Activated T-cell treated with anti-CD3 and anti-CD28 coated beads for 4 hours (primary cell): ENCODE results near the gene CTPS1.

Experiments used
- DNase-seq: peaks from one replicate; pipeline ENCODE4 v3.0.0-alpha.2; 2020

The CTPS1 gene

DNA sequence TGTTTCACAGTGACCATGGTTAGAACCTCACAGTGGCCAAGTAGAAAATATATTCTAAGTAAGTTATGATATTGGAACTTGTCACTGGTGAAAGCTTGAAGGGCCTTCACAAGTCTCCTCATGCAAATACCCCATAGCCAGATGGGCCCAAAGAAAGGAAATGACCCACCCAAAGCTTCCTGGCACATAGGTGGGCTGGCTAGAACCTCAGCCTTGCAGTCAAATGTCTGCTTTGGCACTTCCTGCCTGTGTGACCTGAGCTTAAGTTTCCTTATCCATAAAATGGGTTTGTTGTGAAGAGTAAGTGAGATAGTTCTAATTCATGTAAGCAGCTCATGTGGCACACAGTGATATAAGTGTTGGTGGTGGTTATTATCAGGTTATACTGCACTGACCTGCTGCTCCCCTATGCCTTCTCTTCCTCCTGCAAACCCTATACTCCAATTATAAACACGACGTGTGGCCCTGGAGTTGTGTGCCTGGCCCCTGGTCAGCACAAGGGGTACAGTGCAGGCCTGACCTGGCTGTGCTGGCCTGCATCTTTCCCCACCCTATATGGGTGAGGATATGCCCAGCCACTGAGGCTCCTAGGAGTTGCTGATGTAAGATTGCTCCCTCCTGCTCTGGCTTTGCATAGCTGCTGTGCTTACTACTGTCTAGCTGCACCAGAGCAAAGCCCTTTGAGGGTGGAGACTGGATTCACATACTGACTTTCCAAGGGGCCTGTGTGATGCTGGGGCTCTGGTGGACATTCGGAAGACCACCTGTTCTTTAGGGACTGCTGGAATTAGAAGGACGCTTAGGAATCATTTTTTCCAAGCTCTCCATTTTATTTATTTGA, 46.7 kb downstream of the CTPS1 start:
- DNase-seq = no peak

DNA sequence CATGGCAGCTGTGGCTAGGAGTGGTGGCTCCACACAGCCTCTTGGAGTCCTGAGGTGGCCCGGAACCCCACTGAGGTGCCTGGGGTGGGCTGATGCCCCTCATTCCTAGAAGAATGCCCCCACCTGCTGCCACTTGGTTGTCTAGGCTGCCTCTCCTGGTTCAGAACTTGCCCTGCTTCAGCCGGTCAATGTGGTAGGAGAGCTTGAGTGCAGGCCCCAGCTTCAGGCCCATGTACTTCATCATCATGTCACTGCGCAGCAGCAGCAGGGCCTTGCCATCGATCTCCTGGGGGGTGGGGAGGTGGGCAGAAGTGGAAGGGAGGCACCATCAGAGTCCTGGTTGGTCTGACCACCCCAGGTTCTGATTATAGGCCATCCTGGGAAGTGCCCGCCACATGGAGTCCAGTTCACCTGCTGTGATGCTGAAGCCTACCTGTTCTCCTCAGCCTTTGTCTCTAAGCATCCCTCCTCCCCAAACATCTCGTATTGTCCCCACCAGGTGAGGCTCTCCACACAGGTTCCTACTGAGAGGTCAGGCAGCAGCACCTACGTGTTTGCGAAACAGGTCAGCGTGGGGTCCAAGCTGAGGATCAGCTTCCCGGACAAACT, 48.6 kb downstream of the CTPS1 start:
- DNase-seq = no peak

DNA sequence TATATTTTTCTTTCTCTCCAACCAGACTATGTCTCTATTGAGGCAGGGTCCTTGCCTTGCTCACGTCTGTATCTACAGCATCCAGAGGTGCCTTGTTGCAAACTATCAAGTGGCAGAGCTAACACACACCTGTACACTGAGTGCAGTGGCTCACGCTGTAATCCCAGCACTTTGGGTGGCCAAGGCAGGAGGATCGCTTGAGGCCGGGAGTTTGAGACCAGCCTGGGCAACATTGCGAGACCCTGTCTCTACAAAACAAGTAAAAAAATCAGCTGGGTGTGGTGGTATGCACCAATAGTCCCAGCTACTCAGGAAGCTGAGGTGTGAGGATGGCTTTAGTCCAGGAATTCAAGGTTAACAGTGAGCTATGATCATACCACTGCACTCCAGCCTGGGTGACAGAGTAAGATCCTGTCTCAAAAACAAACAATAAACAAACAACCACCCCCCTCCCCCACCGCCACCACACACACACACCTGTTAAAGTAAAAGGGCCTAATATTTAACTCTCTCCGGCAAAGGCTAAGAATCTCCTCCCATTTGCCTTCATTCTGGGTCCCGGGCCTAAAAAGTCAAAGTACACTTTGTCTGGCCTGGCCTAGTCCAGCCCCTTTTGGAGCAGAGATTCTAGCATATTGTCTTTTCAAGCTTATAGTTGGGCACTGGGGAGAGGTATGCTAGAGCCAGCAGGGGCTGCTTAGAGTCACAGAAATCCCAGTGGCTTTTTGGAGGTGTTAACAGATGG, 51.5 kb downstream of the CTPS1 start:
- DNase-seq = no peak

DNA sequence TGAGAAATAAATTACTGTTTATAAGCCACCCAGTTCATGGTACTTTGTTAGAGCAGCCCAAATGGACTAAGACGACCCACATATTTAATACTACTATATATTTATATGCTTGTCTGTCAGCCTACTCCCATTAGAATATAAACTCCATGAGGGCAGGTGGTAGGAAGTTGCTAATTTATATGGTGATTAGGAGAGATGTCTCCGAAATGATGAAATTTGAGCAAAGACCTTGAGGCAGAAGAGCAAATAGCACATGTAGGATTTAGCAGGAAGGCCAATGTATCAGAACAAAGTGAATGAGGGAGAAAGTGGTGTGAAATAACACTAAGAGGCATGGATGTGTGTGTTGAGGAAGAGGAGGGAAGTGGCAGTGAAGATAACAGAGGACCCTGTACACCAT, 52.7 kb downstream of the CTPS1 start:
- DNase-seq = no peak

DNA sequence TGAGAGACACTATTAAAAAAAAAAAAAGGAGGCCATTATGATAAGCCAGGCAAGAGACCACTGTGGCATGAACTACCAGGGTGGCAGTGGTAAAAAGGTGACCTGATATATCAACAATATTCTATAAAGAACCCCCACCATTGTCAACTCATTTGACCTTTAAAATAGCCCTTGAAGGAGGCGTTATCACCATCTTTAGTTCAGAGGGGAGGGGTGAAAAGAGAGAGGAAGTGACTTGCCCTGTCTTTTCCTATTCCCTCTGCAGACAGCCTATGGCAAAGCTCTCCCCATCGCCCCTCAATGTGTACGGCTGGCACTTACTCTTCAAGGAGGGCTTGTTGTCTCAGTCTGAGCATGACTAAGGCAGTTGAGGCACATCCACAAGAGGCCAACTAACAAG, 53.8 kb downstream of the CTPS1 start:
- DNase-seq = no peak

DNA sequence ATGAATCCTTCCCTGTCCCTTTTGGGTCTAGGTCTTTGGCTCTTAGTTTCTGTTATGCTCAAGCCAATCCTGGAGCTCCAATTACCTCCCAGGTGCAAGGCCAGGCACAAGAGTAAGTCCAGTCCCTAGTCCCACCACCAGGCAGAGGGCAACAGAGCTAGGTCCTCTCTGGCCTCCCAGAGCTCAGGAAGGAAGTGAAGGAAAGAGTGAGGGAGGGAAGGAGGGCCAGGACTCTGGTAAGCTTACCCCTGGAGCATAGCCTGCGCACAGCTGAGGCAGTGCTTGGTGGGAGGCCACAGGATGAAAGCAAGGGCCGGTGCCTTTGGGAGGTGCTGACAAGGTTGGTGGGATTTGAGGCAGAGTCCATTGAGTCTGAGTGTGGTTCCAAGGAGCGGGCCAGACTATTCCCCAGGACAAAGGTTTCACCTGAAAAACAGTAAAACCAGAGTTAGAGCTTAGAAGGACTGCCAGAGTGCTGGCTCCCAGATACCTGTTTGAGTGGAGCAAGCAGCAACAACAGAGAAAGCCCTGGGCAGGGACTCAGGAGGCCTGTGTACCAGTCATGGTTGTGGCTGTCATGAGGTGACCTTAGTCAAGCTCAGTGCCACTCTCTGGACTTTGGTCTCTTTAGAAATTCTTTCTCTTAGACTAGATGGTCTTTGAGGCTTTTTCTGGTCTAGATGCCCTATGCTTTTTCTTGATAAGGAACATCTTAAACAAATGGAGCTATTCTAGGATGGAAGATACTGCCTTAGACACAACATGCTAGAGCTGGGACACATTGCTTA, 57.8 kb downstream of the CTPS1 start:
- no peak for DNase-seq

DNA sequence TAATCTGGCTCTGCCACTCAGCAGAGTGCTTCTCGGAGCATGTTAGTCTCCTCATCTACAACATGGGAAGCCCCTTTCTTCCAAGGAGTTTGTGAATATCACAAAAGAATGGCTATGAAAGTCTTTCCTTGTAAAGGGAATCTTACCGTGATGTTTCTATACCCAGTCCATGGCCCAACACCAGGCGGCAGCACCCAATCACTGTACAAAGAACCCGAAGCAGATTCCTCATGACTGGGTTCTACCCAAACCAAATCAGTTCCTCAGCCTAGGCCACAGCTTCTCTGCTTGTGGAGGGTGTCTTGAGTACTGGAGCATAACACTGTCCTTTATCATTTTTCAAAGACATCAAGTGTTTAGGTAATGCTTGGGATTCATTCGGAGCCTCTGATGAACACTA, 58.6 kb downstream of the CTPS1 start:
- no peak for DNase-seq

DNA sequence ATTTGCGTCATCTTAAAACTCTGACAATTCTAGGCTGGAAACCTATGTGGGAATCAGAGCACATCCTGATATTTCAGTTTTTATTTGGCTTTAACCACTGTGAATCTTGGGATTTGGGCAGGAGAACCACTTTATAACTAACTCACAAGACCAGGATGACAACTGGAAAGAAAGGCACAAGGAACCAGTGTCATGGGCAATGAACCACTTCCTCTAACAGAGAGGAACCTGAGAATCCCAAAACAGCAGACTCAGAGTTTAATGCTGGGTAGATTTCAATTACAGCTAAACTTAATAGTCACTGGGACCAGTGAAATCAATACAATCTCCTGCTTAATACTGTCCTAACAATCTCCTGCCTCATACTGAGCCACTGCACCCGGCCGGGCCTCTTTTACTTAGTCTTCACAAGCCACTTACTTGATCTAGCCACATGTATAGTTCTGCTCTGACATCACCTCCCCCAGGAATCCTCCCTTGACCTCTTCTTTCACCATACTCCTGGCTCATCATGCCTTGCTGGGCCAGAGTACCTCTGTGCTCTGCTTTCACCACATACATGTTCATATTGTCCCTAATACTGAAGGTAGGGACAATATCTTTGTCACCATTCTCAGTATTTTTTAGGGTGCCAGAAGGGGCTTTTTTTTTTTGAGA, 62.2 kb downstream of the CTPS1 start:
- DNase-seq = no peak

DNA sequence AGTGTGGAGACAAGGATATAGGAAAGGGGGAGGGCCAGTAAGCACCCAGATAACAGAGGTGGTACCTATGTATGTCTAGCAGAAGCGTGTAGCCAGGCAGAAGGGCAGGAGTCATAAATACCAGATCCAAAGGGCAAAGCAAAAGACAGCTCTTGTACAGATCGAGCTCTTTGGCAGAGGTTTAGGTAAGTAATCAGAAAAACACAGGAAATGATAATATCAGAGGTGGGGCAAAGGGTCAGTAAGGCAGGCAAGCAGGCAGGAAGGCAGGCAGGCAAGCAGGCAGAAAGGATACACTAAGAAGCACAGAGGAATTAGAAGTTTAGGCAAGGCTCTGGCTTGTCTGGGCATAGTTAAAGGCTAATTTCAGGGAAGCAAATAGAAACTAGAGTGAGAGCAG, 64.7 kb downstream of the CTPS1 start:
- DNase-seq = no peak

DNA sequence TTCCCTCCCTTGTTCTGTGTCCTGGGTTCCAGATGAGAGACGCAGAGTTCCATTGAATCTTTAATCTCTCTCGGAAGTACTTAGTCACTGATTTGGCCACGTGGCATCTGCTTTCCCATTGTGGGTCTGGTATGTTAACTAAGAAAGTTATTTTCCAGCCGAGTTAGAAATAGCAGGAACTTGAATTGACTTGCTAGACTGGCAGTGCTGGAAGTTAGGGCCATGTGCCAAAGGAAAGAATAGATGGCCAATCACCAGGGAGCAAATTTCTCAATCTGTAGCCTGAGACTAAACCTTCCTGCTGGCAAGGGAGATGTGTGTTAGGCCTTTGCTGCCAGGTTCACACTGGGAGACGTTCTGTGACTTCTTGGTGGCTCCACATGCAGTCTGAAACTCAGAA, 66.2 kb downstream of the CTPS1 start:
- no peak for DNase-seq

DNA sequence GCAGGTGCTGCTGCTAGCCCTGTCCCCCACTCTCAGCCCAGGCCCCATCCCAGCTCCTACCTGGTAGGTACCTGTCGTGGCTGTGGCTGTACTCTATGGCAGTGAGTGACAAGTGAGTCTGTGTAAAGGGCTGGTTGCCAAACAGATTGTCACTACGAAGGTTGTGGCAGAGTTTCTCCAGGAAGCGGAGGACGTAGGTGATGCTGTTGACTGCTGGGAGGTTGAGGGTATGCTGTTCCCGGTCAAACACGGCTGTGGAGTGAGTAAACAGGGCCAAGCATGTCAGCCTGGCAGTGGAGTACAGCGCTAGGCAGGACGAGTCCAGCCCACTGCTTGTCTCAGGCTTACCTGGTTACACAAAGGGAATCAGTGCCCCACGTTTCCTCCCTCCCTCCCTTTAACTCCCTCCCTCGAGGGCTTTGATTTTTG, 66.9 kb downstream of the CTPS1 start:
- no peak for DNase-seq

DNA sequence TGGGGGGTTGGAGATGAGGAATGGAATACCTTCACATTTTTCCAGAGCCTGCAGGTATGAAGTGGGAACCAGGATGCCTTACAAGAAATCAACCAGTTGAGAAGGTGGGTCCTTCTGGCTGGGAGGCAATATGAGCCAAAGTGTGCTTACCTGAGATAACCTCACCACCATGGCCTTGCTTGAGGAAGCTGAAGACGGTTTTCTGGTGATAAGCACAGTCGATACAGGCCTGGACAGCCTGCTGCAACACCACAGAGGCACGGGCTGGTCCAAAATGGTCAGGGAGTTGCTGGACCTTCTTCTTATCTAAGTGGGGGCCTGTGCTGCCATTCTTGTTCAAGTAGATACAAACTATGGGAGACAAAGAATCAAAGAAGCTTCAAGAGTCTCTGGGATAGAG, 69.0 kb downstream of the CTPS1 start:
- DNase-seq = no peak

DNA sequence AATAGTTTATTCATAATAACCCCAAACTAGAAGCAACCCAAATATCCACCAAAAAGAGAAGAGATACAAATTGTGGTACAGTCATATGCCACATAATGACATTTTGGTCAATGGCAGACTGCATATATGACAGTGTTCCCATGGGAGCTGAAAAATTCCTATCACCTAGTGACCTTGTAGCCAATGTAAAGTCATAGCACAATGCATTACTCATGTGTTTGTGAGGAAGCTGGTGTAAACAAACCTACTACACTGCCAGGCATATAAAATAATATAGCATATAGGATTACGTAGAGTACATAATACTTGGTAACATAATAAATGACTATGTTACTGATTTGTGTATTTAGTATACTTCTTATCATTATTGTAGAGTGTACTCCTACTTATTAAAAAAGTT, 71.5 kb downstream of the CTPS1 start:
- no peak for DNase-seq

DNA sequence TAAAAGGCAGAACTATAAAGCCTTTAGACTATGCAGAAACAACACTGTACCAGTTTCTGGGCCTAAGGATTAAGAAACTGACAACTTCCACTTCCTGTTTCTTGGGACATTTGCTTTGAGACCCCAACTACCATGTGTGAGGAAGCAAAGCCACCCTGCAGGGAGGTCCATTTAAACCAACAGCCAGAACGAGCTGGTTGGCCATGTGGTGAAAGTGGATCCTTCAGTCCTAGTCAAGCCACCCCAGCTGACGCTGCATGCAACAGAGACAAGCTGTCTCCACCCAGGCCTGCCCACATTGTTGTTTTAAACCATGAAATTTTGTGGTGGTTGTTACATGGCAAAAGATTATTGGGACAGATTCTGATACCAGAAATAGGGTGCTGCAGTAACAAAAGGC, 73.8 kb downstream of the CTPS1 start:
- DNase-seq = no peak

DNA sequence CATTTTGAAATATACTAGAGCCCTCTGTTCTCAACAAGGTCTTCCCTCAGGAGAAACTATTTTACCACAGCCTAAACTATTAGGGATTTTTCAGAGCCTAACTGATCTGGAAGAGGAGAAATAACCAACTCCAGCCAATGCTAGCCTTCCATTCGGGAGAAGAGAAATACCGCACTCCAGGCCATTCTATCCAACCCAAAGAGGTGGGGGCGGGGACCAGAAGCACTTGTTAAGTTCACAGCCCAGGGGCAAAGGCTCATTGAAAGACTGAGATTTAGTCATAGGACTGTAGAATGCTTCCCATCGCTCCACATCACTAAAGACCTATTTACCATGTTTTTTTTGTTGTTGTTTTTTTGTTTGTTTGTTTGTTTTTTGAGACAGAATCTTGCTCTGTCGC, 77.4 kb downstream of the CTPS1 start:
- no peak for DNase-seq
